ENCODE data around the gene SLC13A3.

The SLC13A3 gene

DNA sequence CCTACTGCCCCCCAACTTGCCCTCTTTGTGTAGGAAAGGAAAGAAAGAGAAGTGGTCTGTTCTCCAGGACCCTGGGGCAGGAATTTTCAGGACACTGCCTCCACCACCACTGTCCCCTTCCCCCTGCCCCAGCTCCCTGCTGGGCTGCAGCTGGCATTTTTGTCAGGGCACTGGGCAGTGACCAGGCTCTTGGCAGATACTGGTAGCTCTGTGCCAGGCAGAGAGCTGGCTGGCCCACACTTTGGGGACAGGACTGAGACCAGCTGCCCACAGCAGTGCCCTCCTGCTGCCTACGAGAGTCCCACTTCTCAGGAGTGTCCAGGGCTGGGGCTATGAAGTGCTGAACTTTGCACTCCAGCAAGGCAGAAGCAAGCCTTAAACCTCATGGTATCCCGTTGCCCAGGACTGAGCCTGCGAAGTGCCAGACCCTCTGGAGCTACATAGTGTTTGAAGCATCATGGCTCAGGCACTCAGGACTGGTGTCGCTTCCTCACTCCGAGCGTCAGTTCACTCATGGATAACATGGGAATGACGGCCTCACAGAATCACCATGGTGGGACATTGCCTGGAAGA, 19.3 kb downstream of the SLC13A3 start:
- TF ChIP-seq USF1 (IDR thresholded peaks at IDR 0.05) (no peak), TEAD4 (IDR thresholded peaks at IDR 0.05) (no peak), CEBPB (IDR thresholded peaks at IDR 0.05) (no peak), EP300 (IDR thresholded peaks at IDR 0.05; ENCODE audit: borderline replicate concordance) (no peak), ZBTB7A (IDR thresholded peaks at IDR 0.05; ENCODE audit: low read depth) (no peak), FOXM1 (IDR thresholded peaks at IDR 0.05; ENCODE audit: borderline replicate concordance, low read depth) (no peak), CREB1 (IDR thresholded peaks at IDR 0.05; ENCODE audit: low read depth) (no peak), NFIC (IDR thresholded peaks at IDR 0.05) (no peak), TAF1 (IDR thresholded peaks at IDR 0.05; ENCODE audit: low read depth) (no peak), TCF12 (IDR thresholded peaks at IDR 0.05; ENCODE audit: low read depth) (no peak), REST (IDR thresholded peaks at IDR 0.05; ENCODE audit: low read depth) (no peak), RAD21 (IDR thresholded peaks at IDR 0.05; ENCODE audit: low read depth) (no peak)
- TF ChIP-seq, protein P1, sequence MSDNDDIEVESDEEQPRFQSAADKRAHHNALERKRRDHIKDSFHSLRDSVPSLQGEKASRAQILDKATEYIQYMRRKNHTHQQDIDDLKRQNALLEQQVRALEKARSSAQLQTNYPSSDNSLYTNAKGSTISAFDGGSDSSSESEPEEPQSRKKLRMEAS (IDR thresholded peaks at IDR 0.05), result no peak

DNA sequence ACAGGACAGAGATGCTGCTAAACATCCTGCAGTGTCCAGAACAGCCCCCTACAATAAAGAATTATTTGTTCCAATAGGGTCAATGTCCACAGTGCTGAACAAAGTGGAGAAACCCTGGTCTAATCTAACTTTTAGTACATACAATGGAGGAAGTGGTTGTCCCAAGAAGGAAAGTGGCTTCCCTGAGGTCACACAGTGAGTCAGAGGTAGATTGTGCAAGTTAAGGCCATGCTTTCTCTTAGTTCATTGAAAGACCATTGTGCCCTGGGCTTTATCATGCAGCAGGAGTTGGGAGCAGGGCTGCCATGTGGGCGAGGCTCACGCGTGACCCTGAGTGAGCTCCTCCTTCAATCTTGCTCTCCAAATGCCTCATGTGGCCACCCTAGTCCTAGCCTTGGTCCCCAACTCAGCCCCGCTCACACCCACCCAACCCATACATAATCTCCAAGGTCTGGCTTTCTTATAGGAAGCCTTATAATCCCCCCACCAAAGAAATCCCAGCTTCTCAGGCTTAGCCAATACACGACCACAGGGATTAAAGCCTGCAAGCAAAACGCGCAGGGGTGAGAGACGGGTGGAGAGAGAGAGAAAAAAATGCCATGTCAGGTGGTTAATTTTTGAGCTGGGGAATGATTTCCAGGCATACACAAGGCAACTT, 19.9 kb downstream of the SLC13A3 start:
- TF ChIP-seq FOXM1 (IDR thresholded peaks at IDR 0.05; ENCODE audit: borderline replicate concordance, low read depth) (no peak), TEAD4 (IDR thresholded peaks at IDR 0.05) (no peak), USF1 (IDR thresholded peaks at IDR 0.05) (no peak), ZBTB7A (IDR thresholded peaks at IDR 0.05; ENCODE audit: low read depth) (no peak), EGR1 (IDR thresholded peaks at IDR 0.05) (no peak), EP300 (IDR thresholded peaks at IDR 0.05; ENCODE audit: borderline replicate concordance) (no peak), CEBPB (IDR thresholded peaks at IDR 0.05) (no peak), CREB1 (IDR thresholded peaks at IDR 0.05; ENCODE audit: low read depth) (no peak), TCF12 (IDR thresholded peaks at IDR 0.05; ENCODE audit: low read depth) (no peak), NFIC (IDR thresholded peaks at IDR 0.05) (no peak)
- TF ChIP-seq, protein P1 (IDR thresholded peaks at IDR 0.05), result no peak

DNA sequence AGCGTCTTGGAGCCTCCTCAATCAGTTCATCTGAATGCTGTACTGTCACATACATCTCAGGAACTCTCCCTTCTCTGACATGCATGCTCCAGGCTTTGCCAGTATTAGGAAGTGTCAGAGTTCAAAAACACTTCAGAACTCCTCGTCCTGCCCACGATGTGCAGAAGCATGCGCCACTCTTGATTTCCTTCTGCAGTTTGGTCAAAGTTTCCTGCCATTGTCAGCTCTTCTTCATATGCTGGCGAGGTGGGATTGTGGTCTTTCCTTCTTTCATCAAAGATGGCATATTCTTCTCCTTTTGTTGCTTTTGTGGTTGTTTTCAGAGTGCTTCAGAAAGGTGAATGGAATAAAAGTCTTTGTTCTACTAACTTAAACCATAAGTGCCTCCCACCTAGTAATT, 21.0 kb downstream of the SLC13A3 start:
- TF ChIP-seq CEBPB (IDR thresholded peaks at IDR 0.05) (no peak), NFIC (IDR thresholded peaks at IDR 0.05) (no peak), CREB1 (IDR thresholded peaks at IDR 0.05; ENCODE audit: low read depth) (no peak), TCF12 (IDR thresholded peaks at IDR 0.05; ENCODE audit: low read depth) (no peak), TEAD4 (IDR thresholded peaks at IDR 0.05) (no peak), FOXM1 (IDR thresholded peaks at IDR 0.05; ENCODE audit: borderline replicate concordance, low read depth) (no peak), EGR1 (IDR thresholded peaks at IDR 0.05) (no peak), TAF1 (IDR thresholded peaks at IDR 0.05; ENCODE audit: low read depth) (no peak), ZBTB7A (IDR thresholded peaks at IDR 0.05; ENCODE audit: low read depth) (no peak), REST (IDR thresholded peaks at IDR 0.05; ENCODE audit: low read depth) (no peak), YY1 (IDR thresholded peaks at IDR 0.05; ENCODE audit: low read depth) (no peak)

DNA sequence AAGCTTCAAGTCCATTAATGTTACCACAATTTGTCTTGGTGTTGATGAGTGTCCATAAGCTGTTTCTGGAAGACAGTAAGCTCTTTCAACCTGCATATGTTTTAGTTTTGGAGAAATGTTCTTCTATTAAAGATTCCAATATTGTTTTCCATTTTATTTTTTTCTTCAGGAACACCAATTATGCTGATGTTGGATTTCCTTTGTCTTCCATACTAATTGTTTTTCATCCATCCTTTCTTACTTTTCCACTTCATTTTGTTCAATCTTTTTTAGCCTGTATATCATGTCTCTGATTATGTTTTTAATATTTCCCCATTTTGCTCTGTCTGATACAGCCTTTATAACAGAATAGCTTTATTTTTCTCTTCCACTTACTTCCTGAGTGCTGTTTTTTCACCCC, 21.9 kb downstream of the SLC13A3 start:
- TF ChIP-seq NFIC (IDR thresholded peaks at IDR 0.05) (no peak), TAF1 (IDR thresholded peaks at IDR 0.05; ENCODE audit: low read depth) (no peak), ZBTB7A (IDR thresholded peaks at IDR 0.05; ENCODE audit: low read depth) (no peak), YY1 (IDR thresholded peaks at IDR 0.05; ENCODE audit: low read depth) (no peak), EGR1 (IDR thresholded peaks at IDR 0.05) (no peak), CREB1 (IDR thresholded peaks at IDR 0.05; ENCODE audit: low read depth) (no peak), CEBPB (IDR thresholded peaks at IDR 0.05) (no peak), USF1 (IDR thresholded peaks at IDR 0.05) (no peak), EP300 (IDR thresholded peaks at IDR 0.05; ENCODE audit: borderline replicate concordance) (no peak)
- TF ChIP-seq, protein P1 (IDR thresholded peaks at IDR 0.05), result no peak

- TF ChIP-seq TEAD4 (IDR thresholded peaks at IDR 0.05) (no peak), REST (IDR thresholded peaks at IDR 0.05; ENCODE audit: low read depth) (no peak), ZBTB7A (IDR thresholded peaks at IDR 0.05; ENCODE audit: low read depth) (no peak)
These were observed 24.0 kb downstream of the SLC13A3 start for GRCh38 chr20:46627234-46627633.

All from Ishikawa (cell line).